Putamen (tissue), 1 donor: ENCODE data around the gene ZBTB21.
A peak's percentile ranks its signal among the peaks of the same experiment; 100 is the strongest.

Source experiments
- DNase-seq: peaks from one replicate; pipeline ENCODE4 v3.0.0-alpha.2; 2016; ENCODE audit warnings: low spot score

The ZBTB21 gene

DNA sequence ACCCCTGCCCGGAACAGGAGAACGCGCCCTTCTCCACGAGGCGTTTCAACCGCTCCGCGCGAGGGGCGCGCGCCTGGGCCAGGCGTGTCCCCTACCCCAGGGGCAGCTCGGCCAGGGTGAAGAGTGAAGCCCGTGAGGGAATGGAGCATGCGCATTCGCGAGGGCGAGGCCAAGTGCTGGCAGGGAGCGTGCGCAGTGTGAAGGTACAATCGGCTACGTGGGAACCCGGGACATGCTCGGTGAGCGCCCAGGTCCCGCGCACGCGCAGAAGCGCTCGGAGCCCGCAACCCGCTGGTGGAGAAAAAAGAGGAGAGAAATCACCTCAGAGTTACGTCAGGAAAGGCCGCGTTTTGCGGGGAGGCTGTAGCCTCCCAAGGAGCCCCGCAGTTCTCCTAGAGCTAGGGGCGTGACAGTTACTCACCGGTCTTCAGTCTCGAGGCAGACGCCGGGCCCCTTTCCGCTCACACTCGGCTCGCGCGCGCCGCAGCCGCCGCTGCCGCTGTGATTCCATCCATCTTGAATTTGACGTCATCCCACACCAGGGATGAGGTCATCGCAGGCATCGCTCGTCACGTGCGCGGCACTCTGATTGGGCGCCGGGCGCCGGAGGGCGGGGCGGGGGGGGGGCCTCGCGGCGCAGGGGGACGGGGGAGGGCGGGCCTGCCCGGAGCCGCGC lies at the start of gene ZBTB21:
Gene ZBTB21, minus strand, starts transcription at position 530 of the 676 bp plus-strand sequence. CDS start 16,265 bp downstream, outside the sequence.
- peak; percentile 96 for DNase-seq

- DNase-seq, result no peak
Observed at GRCh38 chr21:42059721-42060120, 49.6 kb upstream of the ZBTB21 start.

- DNase-seq, result no peak
Observed at GRCh38 chr21:42059141-42059540, 49.0 kb upstream of the ZBTB21 start.

- no peak for DNase-seq
Observed at GRCh38 chr21:42058631-42059111, 48.5 kb upstream of the ZBTB21 start.

GRCh38 chr21:42057851-42058437 lies 47.8 kb upstream of the ZBTB21 start:
- DNase-seq, result no peak

DNA sequence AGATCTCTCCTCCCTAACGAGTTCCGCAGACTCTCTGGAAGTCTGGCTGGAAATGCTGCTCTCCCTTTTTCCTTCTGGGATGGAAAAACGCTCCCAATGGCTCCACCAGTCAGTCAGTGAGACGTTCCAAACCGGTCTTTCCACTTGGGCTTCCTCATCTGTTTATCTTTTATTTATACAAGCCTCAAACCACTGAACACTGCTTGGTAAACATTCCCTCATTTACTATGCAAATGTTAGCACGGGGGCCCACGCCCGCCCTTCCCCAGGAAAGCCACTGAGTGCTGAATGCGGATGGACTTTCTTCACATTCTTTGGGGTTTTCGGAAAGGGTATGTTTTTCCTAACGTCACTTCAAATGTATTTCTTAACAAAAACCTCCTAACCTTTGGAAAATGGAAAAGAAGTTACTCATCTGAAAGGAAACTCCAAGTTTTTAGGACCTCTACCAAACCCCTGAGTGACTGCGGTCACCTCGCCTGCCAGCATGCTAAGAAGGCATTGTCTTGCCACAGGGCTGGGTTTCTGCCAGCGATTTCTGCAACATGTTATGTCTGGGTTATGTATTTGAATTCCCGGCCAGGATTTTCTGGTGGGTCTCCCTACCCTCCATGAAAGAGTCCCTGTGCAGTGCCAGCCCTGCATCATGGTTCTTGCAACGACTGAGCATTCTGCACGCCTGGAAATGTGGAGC lies 47.0 kb upstream of the ZBTB21 start:
- no peak for DNase-seq

- DNase-seq, result no peak
Observed at GRCh38 chr21:42056468-42056867, 46.3 kb upstream of the ZBTB21 start.

DNA sequence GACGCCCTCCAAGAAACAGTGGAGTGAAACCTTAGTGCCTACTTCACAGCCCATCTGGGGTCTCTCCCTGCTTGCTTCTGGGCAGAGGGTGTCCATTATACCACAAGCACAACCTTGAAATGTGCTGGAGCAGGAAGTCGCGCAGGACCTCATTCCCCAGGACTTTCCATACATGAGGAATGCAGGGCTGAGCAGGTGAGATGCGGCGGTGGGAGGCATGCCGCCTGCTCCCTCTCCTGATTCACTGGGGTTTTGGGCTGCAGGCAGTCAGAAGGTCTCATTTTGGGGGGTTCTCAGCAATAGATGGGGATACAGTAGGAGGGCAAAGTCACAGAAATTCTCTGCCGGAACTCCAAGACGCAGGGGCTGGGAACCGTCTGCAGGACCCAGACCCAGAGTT lies 45.3 kb upstream of the ZBTB21 start:
- DNase-seq, result no peak

- DNase-seq, result no peak
Observed at GRCh38 chr21:42051788-42052187, 41.6 kb upstream of the ZBTB21 start.

DNA sequence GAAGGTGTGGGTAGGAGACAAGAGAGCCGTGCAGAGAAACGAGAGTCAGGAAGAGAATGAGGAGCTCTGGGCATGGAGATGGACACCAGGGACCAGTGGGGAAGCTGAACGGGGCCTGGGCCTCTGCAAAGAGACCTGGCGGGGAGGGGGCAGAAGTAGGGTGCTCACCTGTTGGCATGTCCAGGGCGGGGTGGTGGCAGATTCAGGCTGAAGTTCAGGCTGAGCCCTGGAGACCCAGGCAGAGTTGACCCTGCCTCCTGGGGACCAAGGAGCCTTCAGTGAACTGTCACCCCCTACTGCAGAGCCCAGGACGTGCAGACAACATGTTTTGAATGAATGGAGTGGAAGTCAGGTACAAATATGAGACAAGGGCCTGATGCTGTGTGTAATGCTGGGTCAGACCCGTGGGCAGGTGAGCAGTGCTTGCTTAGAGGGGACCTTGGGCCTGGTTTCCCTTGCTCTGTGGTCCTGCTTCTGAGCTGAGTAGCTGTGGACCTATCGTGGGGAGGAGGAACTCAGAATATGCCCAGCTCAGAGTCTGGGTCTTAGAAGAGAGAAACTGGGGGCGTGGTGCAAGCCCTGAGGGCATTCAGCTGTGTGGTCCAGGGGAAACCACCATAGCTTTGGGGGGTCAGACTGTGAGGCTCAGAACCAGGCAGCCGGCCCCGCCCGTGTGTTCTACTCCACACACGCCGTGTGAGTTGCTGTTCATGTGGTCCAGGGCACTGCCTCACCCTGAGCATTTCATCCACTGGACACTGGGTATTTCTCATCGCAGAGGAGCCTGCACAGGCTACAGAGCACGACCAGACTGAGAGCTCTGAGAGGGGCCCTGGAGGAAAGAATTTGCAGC lies 39.6 kb upstream of the ZBTB21 start:
- no peak for DNase-seq

DNA sequence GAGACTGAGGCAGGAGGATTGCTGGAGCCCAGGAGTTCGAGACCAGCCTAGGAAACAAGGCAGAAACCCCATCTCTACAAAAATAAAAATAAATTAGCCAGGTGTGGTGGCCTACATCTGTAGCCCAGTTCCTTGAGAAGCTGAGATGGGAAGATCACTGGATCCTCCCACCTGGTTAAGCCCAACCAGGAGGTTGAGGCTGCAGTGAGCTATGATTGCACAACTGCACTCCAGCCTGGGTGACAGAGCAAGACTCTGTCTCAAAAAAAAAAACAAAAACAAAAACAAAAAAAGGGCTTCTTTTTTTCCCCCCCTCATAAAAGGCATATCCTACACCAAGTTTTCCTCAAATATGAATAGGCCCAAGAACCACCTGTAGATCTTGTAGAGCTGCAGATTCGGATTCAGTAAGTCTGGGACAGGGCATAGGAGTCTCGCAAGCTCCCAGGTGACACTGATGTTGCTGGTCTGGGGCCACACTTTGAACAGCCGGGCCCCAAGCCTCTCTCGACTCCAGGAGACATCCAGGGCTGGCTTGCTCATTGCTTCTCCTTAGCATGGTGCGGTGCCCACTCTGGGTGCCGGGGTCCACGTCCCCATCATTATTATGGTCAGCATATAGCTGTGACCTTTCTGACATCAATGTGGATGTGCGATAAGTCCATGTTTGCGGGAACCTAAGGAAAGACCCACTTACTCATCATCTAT lies 38.9 kb upstream of the ZBTB21 start:
- no peak for DNase-seq

GRCh38 chr21:42047821-42048613 lies 37.9 kb upstream of the ZBTB21 start:
- peak; percentile 26 for DNase-seq

- DNase-seq, result no peak
Observed at GRCh38 chr21:42044871-42045495, 34.8 kb upstream of the ZBTB21 start.

GRCh38 chr21:42043961-42044360 lies 33.8 kb upstream of the ZBTB21 start:
- DNase-seq, result no peak

DNA sequence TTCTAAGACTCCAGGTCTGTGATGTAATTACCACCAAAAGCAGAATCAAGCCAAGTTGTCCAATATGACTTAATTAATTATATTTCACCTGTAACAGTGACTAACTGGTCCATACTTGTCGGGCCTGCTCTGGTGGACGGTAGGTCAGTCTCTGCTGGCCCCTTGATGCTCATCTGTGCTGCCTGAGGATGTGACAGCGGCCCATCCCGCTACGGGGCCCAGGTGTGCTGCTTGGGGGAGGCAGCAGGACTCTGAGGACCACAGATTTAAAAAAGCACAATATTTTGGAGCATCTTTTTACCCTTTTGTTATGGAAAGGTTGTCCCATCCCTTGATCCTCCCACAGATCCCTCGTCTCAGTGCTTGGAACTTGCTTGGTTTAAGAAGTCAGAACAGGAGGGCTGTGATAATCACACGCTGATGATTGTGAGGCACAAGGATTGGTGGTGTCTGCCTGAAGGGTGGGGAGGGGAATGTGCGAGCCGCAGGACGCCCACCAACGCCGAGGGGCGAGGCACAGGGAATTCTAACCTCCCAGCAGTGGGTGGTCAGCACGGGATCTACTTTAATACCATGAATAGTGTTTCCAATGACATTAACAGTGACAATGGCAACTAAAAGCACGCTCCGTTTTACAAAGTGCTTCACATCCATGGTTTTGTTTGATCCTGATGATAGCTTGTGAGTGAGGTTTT lies 33.2 kb upstream of the ZBTB21 start:
- no peak for DNase-seq

- no peak for DNase-seq
Observed at GRCh38 chr21:42042651-42043050, 32.5 kb upstream of the ZBTB21 start.

DNA sequence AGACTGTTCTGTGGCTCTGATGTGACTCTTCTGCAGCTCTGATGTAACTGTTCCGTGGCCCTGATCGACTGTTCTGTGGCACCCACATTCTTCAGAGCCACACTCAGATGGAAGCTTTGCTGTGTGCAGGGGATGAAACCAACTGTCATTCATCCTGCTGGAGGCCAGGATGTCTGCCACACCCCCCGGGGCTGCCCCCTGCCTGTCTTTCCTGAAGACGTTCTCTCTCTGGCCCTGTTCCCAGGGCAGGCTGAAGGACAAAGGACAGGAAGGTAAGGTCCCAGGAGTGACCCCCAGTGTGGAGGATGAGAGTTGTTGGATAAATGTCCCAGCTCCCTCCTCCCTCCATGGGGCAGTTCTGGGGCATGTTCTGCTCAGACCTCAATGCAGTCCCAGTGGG lies 31.6 kb upstream of the ZBTB21 start:
- DNase-seq, result no peak

DNA sequence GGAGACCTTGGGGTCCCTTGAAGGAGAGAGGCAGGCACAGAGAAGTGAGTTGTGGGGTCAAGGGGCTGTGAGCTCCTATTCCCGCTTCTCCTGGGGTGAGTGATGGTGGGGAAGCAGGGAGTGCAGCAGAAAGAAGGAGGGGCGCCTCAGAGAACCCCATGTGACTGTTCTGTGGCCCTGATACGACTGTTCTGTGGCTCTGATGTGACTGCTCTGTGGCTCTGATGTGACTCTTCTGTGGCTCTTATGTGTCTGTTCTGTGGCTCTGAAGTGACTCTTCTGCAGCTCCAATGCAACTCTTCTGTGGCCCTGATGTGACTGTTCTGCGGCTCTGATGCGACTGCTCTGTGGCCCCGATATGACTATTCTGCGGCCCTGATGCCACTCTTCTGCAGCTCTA lies 31.1 kb upstream of the ZBTB21 start:
- no peak for DNase-seq

- DNase-seq, result no peak
Observed at GRCh38 chr21:42040411-42041180, 30.4 kb upstream of the ZBTB21 start.
